GM18511 (cell line): ENCODE data around the gene KIF26B.
"Not testable (repeated sequence)": the region's sequence is repeated elsewhere in the genome, so short reads cannot be mapped to it uniquely, and the experiment has no call there.

Experiments
- ATAC-seq: cut with Tn5 transposase; IDR thresholded peaks from one replicate; pipeline ENCODE4 v1.9.1; 2021; ENCODE audit warnings: mild to moderate bottlenecking, moderate library complexity; ENCODE audit not compliant: unreplicated experiment

Gene KIF26B

GRCh38 chr1:245663841-245664240 lies 509.1 kb downstream of the KIF26B start:
- ATAC-seq = no peak

GRCh38 chr1:245666412-245666811 lies 511.6 kb downstream of the KIF26B start:
- ATAC-seq = no peak

- ATAC-seq = no peak
Measured at GRCh38 chr1:245671349-245671748, 516.6 kb downstream of the KIF26B start.

- no peak for ATAC-seq
Measured at GRCh38 chr1:245671966-245672767, 517.4 kb downstream of the KIF26B start.

- not testable (repeated sequence) for ATAC-seq
Measured at GRCh38 chr1:245672836-245673656, 518.3 kb downstream of the KIF26B start.

GRCh38 chr1:245673881-245674414 lies 519.2 kb downstream of the KIF26B start:
- peak; percentile 87 for ATAC-seq

GRCh38 chr1:245677461-245678240 lies 522.9 kb downstream of the KIF26B start:
- no peak for ATAC-seq

GRCh38 chr1:245678860-245679411 lies 524.2 kb downstream of the KIF26B start:
- ATAC-seq = no peak

GRCh38 chr1:245679821-245680780 lies 525.3 kb downstream of the KIF26B start:
- ATAC-seq = no peak

- no peak for ATAC-seq
Measured at GRCh38 chr1:245682638-245683628, 528.1 kb downstream of the KIF26B start.

GRCh38 chr1:245683676-245684075 lies 528.9 kb downstream of the KIF26B start:
- ATAC-seq = no peak

- ATAC-seq = no peak
Measured at GRCh38 chr1:245684166-245684565, 529.4 kb downstream of the KIF26B start.

GRCh38 chr1:245684571-245684970 lies 529.8 kb downstream of the KIF26B start:
- ATAC-seq = no peak

GRCh38 chr1:245685111-245685810 lies 530.5 kb downstream of the KIF26B start:
- no peak for ATAC-seq

GRCh38 chr1:245686006-245686405 lies 531.2 kb downstream of the KIF26B start:
- no peak for ATAC-seq

- no peak for ATAC-seq
Measured at GRCh38 chr1:245686446-245687030, 531.8 kb downstream of the KIF26B start.

- no peak for ATAC-seq
Measured at GRCh38 chr1:245687152-245687635, 532.4 kb downstream of the KIF26B start.
